ENCODE measurements around the gene CBR4. TPM values are rescaled to one million over a fixed set of nuclear protein-coding genes. Genes with fewer than 3 reads are reported as not detected.
A peak's percentile ranks its signal among the peaks of the same experiment; 100 is the strongest.

CBR4 gene
- polyA plus RNA-seq, 1 donor, result 20.9 TPM

DNA sequence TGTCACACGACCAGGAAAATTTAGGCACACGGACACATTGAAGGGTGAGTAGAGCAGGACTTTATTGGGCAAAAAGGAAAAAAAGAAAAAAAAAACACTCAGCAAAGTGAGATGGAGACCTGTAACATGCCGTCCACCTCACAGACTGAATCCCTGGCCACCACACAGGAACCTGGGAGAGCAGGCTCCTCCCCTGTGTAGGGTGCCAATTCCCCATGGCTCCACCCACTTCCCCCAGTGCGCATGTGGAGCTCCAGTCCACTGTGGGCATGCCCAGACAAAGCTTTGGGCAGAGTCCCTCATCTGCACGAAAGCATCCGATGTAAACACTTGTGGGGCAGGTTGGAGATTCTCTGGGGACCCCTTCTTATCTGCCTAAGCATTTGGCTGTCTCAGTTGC, 23.6 kb upstream of the CBR4 start:
- DNase-seq, result no peak

DNA sequence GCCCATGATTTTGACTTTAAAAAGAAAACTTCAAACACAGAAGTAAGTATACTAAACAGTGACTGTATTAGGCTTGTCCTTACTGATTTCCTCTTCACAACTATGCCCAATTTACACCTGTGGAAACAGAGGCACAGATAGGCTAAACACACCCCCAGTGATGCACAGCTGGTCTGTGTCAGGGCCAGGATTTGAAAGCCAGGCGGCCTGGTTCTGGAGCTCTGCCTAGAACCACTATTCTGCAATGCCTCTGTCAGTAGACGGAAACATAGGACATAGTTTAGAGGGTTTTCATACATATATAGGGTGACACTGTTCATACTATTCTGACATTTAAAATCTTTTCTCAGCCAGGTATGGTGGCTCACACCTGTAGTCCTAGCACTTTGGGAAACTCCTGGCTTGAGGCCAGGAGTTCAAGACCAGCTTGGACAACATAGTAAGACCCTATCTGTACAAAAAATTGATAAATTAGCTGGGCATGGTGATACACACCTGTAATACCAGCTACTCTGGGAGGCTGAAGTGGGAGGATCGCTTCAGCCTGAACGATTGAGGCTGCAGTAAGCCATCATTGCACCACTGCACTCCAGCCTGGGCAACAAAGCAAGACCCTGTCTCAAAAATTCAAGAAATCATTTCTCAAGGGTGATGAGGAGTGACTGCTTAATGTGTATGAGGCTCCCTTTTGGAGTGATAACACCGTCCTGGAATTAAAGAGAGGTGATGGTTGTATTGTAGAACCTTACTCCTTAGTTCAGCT, 23.0 kb upstream of the CBR4 start:
- DNase-seq, result no peak

DNA sequence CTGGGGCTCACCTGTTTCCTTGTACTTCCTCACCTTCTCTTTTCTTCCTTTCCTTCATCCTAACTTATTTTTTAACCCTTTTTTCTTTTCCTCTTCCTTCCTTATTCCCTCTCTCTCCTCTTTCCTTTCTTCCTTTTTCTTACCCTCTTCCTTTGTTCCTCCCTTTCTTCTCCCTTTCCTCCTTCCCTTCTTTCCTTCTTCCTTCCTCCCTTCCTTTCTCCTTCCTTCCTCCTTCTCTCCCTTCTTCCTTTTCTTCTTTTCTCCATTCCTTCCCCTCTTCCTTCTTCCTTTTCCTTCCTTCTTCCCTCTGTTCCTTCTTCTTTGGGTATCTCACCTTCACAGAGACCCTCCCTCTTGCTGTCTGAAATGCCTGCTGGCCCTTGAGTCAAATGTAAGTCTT, 22.1 kb upstream of the CBR4 start:
- DNase-seq, result no peak

GRCh38 chr4:169031392-169031791, 21.3 kb upstream of the CBR4 start:
- no peak for DNase-seq

DNA sequence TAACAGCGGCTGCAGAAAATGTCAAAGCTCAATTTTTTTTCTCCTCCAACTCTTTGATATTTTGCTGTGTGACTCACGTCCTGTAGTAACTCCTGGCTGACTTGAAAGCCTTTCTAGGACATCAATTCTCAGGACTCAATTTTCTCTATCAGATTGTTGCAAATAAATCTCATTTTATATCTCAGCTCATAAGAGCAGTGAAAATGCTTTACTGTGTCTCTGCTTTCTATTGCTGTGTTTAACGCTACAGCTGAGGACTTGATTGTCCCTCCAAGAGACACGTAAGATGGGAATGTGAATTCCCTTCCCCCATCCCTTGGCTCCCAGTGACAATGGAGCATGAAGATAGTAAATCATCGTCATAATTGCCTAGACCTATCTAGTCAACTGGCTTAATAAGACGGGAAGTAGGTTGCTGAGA, 20.5 kb upstream of the CBR4 start:
- no peak for DNase-seq

GRCh38 chr4:169029947-169030346, 19.9 kb upstream of the CBR4 start:
- DNase-seq, result no peak

DNA sequence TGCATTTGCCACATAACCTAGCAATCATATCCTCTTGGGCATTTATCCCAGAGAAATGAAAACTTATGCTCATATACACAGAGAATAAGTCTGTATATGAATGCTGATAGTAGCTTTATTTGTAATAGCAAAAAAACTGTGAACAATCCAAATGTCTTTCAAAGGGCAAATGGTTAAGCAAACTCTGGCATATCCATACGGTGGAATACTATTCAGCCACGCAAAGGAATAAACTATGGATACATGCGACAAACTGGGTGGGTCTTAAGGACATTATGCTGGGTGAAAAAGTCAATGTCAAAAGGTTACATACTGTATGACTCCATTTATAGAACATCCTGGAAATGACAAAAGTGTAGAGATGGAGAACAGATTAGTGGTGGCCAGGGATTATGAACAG, 17.6 kb upstream of the CBR4 start:
- no peak for DNase-seq

GRCh38 chr4:169025184-169025583, 15.1 kb upstream of the CBR4 start:
- no peak for DNase-seq

GRCh38 chr4:169024762-169025161, 14.7 kb upstream of the CBR4 start:
- peak; percentile 51 for DNase-seq

DNA sequence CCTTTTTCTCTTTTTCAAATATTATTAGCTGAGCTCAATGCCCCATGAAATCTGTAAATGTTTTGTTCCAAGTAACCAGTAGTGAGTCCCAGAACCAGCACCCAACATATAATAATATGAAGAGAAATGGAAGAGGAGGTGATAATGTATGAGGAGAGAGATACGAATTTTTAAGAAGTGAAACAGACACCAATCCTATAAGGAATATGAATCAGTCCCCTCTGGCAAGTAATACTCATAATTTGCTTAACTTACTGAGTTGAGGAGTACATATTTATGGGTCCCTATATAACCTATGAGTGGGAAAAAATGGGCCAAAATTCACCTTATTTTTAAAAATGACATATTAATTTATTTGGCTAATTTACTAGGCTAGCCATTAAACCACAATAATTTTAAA, 8.4 kb upstream of the CBR4 start:
- no peak for DNase-seq

GRCh38 chr4:169017971-169018370, 7.9 kb upstream of the CBR4 start:
- no peak for DNase-seq

GRCh38 chr4:169015186-169015623, 5.2 kb upstream of the CBR4 start:
- DNase-seq, result peak; percentile 47

DNA sequence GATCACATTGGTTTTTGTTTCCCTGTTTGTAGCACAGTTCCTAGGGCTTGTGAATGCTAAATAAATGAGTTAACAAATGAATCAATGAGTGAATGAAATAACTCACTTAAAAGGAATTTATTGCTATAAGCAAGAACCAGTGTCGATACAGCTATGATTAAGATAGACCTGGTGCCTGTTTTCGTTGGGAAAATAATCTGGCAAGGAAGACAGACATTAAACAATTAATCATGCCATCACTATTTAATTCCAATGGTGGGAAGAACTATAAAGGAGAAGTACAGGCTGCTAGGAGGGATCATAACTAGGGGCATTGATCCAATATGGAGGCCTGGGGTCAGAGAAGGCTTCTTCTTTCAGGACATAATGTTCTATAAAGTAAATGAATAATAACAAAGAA, 4.5 kb upstream of the CBR4 start:
- no peak for DNase-seq

DNA sequence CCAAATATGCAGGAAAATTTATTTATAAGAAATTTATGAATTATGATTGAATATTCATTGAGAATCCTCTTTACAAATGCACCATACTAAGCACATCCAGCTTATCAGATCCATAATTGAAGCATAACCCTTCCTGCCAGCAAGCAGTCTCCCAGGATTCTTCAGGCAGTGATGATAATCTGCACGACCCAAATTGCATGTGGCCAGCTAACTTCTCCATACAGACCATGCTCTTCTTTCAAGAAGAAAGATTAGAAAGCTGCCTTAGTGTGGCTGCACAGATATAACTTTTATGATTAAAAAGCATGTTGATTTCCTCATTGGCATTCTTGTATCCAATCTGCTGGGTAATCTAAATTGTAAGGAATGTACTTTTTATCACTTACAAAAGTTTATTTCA, 3.3 kb upstream of the CBR4 start:
- no peak for DNase-seq

- DNase-seq, result no peak
These were observed 2.0 kb upstream of the CBR4 start for GRCh38 chr4:169012049-169012448.

DNA sequence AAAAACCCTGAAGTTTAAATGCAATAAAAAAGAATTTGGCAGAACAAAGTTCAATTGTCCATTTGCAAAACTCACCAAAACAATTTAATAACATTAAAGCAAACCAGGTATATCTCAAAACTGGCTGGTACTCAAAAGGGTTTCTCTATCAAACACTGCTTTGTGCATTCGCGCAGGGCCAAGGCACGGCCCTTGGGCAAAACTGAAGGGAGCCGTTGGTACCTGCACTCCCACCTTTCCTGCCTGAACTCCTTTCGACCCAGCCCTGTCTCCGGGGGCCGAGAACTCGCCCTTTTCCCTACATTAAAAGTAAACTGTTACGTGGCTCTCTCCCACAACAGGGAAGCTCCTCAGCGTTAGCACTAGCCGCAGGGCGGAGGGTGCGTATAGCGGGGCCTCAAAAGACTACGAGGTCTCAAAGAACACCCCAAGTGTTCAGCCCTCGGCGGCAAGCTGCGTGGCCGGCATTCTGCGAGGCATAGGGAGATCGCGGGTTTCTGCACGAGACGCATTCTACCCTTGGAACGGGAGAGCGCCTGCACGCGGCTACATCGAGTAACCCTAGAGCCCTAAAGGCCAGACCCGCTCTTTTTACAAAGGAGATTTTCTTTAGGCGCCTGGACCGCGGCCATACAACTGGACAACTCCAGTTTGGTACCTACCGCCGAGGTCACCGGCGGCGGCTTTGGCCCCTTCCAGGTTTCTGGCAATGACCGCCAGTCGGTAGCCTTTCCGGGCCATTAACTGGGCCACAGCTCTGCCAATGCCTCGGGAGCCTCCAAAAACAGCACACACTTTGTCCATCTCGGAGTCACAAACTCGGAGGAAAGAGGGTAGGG, 550 bp downstream of the CBR4 start:
- peak; percentile 75 for DNase-seq

DNA sequence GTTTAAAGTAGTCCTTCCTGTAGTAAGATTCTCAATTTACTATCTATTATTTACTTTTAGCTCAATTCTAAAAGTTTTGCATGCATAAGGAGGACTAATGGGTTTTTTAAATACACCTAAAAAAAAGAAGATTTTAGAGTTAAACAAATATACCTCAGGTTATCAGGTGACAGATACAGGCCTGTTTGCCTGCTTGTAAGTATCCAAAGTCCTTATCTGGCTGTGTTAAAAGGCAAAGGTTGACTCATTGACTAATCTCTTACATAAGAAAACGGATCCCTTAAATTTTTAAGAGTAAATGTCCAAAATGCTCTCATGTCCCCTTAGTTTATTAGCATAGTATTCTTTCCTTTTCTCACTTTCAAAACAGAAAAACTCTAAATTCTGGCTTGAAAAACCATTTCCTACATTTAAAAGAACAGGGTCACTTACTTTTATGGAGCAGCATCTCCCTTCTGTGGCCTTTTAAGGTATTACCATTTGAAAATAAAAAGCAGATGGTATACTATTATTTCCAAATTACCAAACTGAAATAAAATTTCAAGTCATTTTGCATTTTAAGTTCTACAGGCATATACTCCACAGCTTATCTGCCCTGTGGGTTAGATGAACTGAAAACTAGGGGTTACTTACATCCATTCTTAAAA, 4.5 kb downstream of the CBR4 start:
- no peak for DNase-seq

- no peak for DNase-seq
These were observed 9.7 kb downstream of the CBR4 start for GRCh38 chr4:169000315-169000714.

DNA sequence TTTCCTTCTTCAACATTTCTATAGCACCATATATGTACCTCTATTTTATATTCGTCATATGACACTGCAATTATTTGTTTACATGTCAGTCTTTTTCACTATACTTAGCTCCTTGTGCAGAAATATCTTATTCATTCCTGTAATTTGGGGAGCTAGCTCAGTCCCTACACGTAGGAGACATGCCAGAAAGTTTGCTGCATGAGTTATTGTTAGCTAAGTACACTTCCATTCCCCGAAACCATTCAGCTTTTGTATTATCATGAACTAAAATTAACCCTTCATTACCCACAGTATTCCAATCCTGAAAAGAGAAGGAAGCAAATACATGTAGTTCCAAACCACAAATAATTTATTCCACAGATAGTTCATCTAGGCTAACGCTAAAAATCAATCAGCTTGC, 10.2 kb downstream of the CBR4 start:
- no peak for DNase-seq

DNA sequence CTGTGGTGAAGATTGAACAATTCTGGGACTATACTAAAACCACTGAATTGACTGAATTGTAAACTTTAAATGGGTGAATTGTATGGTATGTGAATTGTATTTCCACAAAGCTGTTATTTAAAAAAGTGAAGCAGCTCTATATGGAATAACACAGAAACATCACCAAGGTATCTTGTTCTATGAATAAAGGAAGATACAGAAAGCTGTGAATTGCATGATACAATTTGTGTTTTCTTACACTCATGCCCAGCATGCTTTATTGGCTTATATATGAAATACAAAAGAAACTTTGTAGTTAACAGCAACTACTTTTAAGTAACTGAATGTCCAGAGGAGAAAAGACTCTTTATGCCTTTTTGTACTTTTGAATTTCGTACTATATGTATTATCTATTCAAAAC, 11.5 kb downstream of the CBR4 start:
- no peak for DNase-seq

GRCh38 chr4:168995537-168996295, 14.3 kb downstream of the CBR4 start:
- no peak for DNase-seq

GRCh38 chr4:168994958-168995357, 15.1 kb downstream of the CBR4 start:
- no peak for DNase-seq

Data from hindlimb muscle (tissue), 1 donor.